Activated CD8-positive, alpha-beta memory T cell treated with anti-CD3 and anti-CD28 coated beads, Interleukin-2, amount 10 ng/mL, durations not matched to agents 7 days and 5 days (primary cell): Measurements from ENCODE around the gene SBK3. TPM values are rescaled to one million over a fixed set of nuclear protein-coding genes. Genes with fewer than 3 reads are reported as not detected.

Experiments used
- ATAC-seq: fragments of 150-1000 bp; cut with Tn5 transposase; one replicate; pipeline ENCODE4 v1.10.0; 2021; ENCODE audit warnings: moderate library complexity
- CTCF ChIA-PET: fragments of 350-600 bp; sonication (Branson Sonifier 250); formaldehyde crosslinking; loops from one replicate; lab custom pipeline; 2021; ENCODE audit warnings: antibody characterized with exemption; lab: Charles Lee
- DNase-seq: peaks from one replicate; pipeline ENCODE4 v3.0.0-alpha.2; 2020
- H3K27ac Mint-ChIP-seq: one replicate; pipeline ENCODE4 v1.8.0; 2021; ENCODE audit warnings: mild to moderate bottlenecking, mixed read lengths
- H3K27me3 Mint-ChIP-seq: one replicate; pipeline ENCODE4 v1.8.0; 2021; ENCODE audit warnings: mixed read lengths
- H3K36me3 Mint-ChIP-seq: one replicate; pipeline ENCODE4 v1.8.0; 2021; ENCODE audit warnings: mild to moderate bottlenecking, mixed read lengths
- H3K4me1 Mint-ChIP-seq: one replicate; pipeline ENCODE4 v1.8.0; 2021; ENCODE audit warnings: mixed read lengths
- H3K4me3 Mint-ChIP-seq: one replicate; pipeline ENCODE4 v1.8.0; 2021; ENCODE audit warnings: mild to moderate bottlenecking, moderate library complexity, mixed read lengths
- H3K9me3 Mint-ChIP-seq: one replicate; pipeline ENCODE4 v1.8.0; 2022; ENCODE audit warnings: low read depth, mixed read lengths
- total RNA-seq, 2 experiments: library from RNA; stranded (reverse); gene quantifications; one replicate each; pipeline ENCODE4 v1.2.3, GENCODE V29; 2021

Gene SBK3
- total RNA-seq, 2 experiments from 2014 or later = not detected

- Mint-ChIP-seq H3K4me3 (no peak overlapping the region), H3K27me3 (no peaks in the 10 kb centered on the region), H3K4me1 (no peaks in the 10 kb centered on the region), H3K36me3 (no peaks in the 10 kb centered on the region), H3K27ac (no peak overlapping the region), H3K9me3 (no peaks in the 10 kb centered on the region)
- CTCF ChIA-PET = no interaction called here
- no peak for ATAC-seq
- no peak for DNase-seq
Observed at GRCh38 chr19:55530996-55531395, 14.3 kb downstream of the SBK3 start.

- no peaks in the 10 kb centered on the region for H3K27me3 Mint-ChIP-seq
- no peak overlapping the region for H3K4me3 Mint-ChIP-seq
- no peaks in the 10 kb centered on the region for H3K4me1 Mint-ChIP-seq
- H3K9me3 Mint-ChIP-seq = no peaks in the 10 kb centered on the region
- ATAC-seq (no peak), DNase-seq (no peak)
- H3K27ac Mint-ChIP-seq = no peak overlapping the region
- no peaks in the 10 kb centered on the region for H3K36me3 Mint-ChIP-seq
- CTCF ChIA-PET = no interaction called here
Observed at GRCh38 chr19:55529636-55530234, 15.6 kb downstream of the SBK3 start.

- H3K27me3 Mint-ChIP-seq = no peaks in the 10 kb centered on the region
- no peak for DNase-seq
- CTCF ChIA-PET = no interaction called here
- no peak for ATAC-seq
- H3K4me3 Mint-ChIP-seq = no peak overlapping the region
- no peaks in the 10 kb centered on the region for H3K4me1 Mint-ChIP-seq
- no peak overlapping the region for H3K27ac Mint-ChIP-seq
- H3K36me3 Mint-ChIP-seq = no peaks in the 10 kb centered on the region
- no peaks in the 10 kb centered on the region for H3K9me3 Mint-ChIP-seq
Observed at GRCh38 chr19:55528030-55528803, 17.1 kb downstream of the SBK3 start.

GRCh38 chr19:55527197-55528029 lies 17.9 kb downstream of the SBK3 start:
- DNase-seq = no peak
- Mint-ChIP-seq H3K27ac (no peak overlapping the region), H3K4me1 (no peaks in the 10 kb centered on the region), H3K9me3 (no peaks in the 10 kb centered on the region), H3K27me3 (no peaks in the 10 kb centered on the region), H3K36me3 (no peaks in the 10 kb centered on the region), H3K4me3 (no peak overlapping the region)
- CTCF ChIA-PET = no interaction called here
- ATAC-seq = no peak

- H3K27ac Mint-ChIP-seq = no peak overlapping the region
- H3K36me3 Mint-ChIP-seq = no peaks in the 10 kb centered on the region
- CTCF ChIA-PET = no interaction called here
- H3K9me3 Mint-ChIP-seq = no peaks in the 10 kb centered on the region
- no peak overlapping the region for H3K4me3 Mint-ChIP-seq
- H3K4me1 Mint-ChIP-seq = no peaks in the 10 kb centered on the region
- H3K27me3 Mint-ChIP-seq = no peaks in the 10 kb centered on the region
- ATAC-seq = no peak
- no peak for DNase-seq
Observed at GRCh38 chr19:55526216-55527196, 18.8 kb downstream of the SBK3 start.

GRCh38 chr19:55525289-55526101 lies 19.8 kb downstream of the SBK3 start:
- Mint-ChIP-seq H3K4me1 (no peaks in the 10 kb centered on the region), H3K27me3 (no peaks in the 10 kb centered on the region), H3K4me3 (no peak overlapping the region), H3K36me3 (no peaks in the 10 kb centered on the region), H3K9me3 (no peaks in the 10 kb centered on the region), H3K27ac (no peak overlapping the region)
- CTCF ChIA-PET = no interaction called here
- ATAC-seq (no peak), DNase-seq (no peak)

GRCh38 chr19:55520691-55521292 lies 24.6 kb downstream of the SBK3 start:
- DNase-seq = no peak
- Mint-ChIP-seq H3K36me3 (no peaks in the 10 kb centered on the region), H3K9me3 (no peaks in the 10 kb centered on the region), H3K4me3 (no peak overlapping the region), H3K27me3 (no peaks in the 10 kb centered on the region), H3K27ac (no peak overlapping the region), H3K4me1 (peaks cover 3% of the 10 kb centered on the region)
- no peak for ATAC-seq
- CTCF ChIA-PET = interaction anchor here (0.9 kb wide), 1 partner anchor 111 kb away, joined by 3 read pairs; no protein-coding TSS in a partner anchor

- H3K27me3 Mint-ChIP-seq = no peaks in the 10 kb centered on the region
- no peak overlapping the region for H3K4me3 Mint-ChIP-seq
- DNase-seq (no peak), ATAC-seq (no peak)
- H3K27ac Mint-ChIP-seq = no peak overlapping the region
- H3K4me1 Mint-ChIP-seq = peaks cover 3% of the 10 kb centered on the region
- no peaks in the 10 kb centered on the region for H3K9me3 Mint-ChIP-seq
- no peaks in the 10 kb centered on the region for H3K36me3 Mint-ChIP-seq
- CTCF ChIA-PET = interaction anchor here (0.9 to 1.0 kb wide), 2 partner anchors 87 to 112 kb away, joined by 3 to 5 read pairs; no protein-coding TSS in a partner anchor
Observed at GRCh38 chr19:55519451-55520311, 25.7 kb downstream of the SBK3 start.

- Mint-ChIP-seq H3K27ac (peak overlapping the region; percentile 71), H3K36me3 (no peaks in the 10 kb centered on the region), H3K4me3 (peak overlapping the region; percentile 54), H3K9me3 (no peaks in the 10 kb centered on the region), H3K27me3 (peaks cover 6% of the 10 kb centered on the region), H3K4me1 (peaks cover 3% of the 10 kb centered on the region)
- ATAC-seq (peak; percentile 100), DNase-seq (peak; percentile 92)
- CTCF ChIA-PET = interaction anchor here (0.7 to 3.7 kb wide), 10 partner anchors 9 to 137 kb away, joined by 3 to 40 read pairs (median 5); partner anchors contain the start of genes ZNF784 and ZNF865
Observed at GRCh38 chr19:55516878-55517620, 28.3 kb downstream of the SBK3 start.

GRCh38 chr19:55508120-55508519 lies 37.2 kb downstream of the SBK3 start:
- CTCF ChIA-PET = interaction anchor here (0.7 to 2.6 kb wide), 7 partner anchors 9 to 348 kb away, joined by 3 to 9 read pairs (median 6); partner anchors contain the start of gene ZNF865
- no peak for DNase-seq
- H3K9me3 Mint-ChIP-seq = peaks cover 2% of the 10 kb centered on the region
- no peak overlapping the region for H3K27ac Mint-ChIP-seq
- H3K36me3 Mint-ChIP-seq = peaks cover 3% of the 10 kb centered on the region
- peaks cover 10% of the 10 kb centered on the region for H3K4me1 Mint-ChIP-seq
- H3K27me3 Mint-ChIP-seq = peaks cover 17% of the 10 kb centered on the region
- no peak overlapping the region for H3K4me3 Mint-ChIP-seq
- no peak for ATAC-seq
